Measurements from ENCODE around the gene CHCHD3.

GRCh38 chr7:132855901-132856300 is 226.0 kb downstream of the CHCHD3 start:
- TF ChIP-seq ESRRG (CRISPR knock-in tag; IDR thresholded peaks at IDR 0.05), result no peak
- TF ChIP-seq ARNTL (CRISPR knock-in tag; IDR thresholded peaks at IDR 0.05; ENCODE audit: borderline replicate concordance, low read depth), result no peak
- no peak for TF ChIP-seq RARB (CRISPR knock-in tag; IDR thresholded peaks at IDR 0.05)
- TF ChIP-seq POU6F1 (CRISPR knock-in tag; IDR thresholded peaks at IDR 0.05; ENCODE audit: borderline replicate concordance, low read depth), result no peak
- no peak for TF ChIP-seq TSHZ2 (CRISPR knock-in tag; IDR thresholded peaks at IDR 0.05)
- no peak for TF ChIP-seq CSDC2 (CRISPR knock-in tag; IDR thresholded peaks at IDR 0.05)
- TF ChIP-seq, protein P1, sequence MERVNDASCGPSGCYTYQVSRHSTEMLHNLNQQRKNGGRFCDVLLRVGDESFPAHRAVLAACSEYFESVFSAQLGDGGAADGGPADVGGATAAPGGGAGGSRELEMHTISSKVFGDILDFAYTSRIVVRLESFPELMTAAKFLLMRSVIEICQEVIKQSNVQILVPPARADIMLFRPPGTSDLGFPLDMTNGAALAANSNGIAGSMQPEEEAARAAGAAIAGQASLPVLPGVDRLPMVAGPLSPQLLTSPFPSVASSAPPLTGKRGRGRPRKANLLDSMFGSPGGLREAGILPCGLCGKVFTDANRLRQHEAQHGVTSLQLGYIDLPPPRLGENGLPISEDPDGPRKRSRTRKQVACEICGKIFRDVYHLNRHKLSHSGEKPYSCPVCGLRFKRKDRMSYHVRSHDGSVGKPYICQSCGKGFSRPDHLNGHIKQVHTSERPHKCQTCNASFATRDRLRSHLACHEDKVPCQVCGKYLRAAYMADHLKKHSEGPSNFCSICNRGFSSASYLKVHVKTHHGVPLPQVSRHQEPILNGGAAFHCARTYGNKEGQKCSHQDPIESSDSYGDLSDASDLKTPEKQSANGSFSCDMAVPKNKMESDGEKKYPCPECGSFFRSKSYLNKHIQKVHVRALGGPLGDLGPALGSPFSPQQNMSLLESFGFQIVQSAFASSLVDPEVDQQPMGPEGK (CRISPR knock-in tag; IDR thresholded peaks at IDR 0.05; ENCODE audit: borderline replicate concordance), result no peak

Data from SK-N-SH treated with all-trans-retinoic acid at 6 μM for 48 hours (cell line).